Measurements from ENCODE around the gene DOLPP1. TPM values are rescaled to one million over a fixed set of nuclear protein-coding genes. Genes with fewer than 3 reads are reported as not detected.

Gene DOLPP1
- polyA plus RNA-seq, 1 of the 3 experiments (the other 2 are of a cell fraction): 19.9 TPM

- WGBS (ENCODE audit: low lambda C conversion rate): 87% methylated on average over 4 of the region's 8 CpGs
- no peak for TF ChIP-seq ELF1 (IDR thresholded peaks at IDR 0.05)
- TF ChIP-seq ZBTB33 (IDR thresholded peaks at IDR 0.05; ENCODE audit: borderline replicate concordance, low read depth): no peak
- no peak for TF ChIP-seq FOSL2 (IDR thresholded peaks at IDR 0.05; ENCODE audit: borderline replicate concordance, low read depth)
- TF ChIP-seq REST (IDR thresholded peaks at IDR 0.05; ENCODE audit: low read depth, low read length): no peak
- no peak for TF ChIP-seq MXI1 (IDR thresholded peaks at IDR 0.05; ENCODE audit: low read depth, low read length)
- no peak for TF ChIP-seq RAD21 (IDR thresholded peaks at IDR 0.05; ENCODE audit: low read length)
- TF ChIP-seq GABPA (IDR thresholded peaks at IDR 0.05; ENCODE audit: low read depth): no peak
- no peak for TF ChIP-seq YY1 (IDR thresholded peaks at IDR 0.05; ENCODE audit: low read depth)
- TF ChIP-seq FOXM1 (IDR thresholded peaks at IDR 0.05; ENCODE audit: low read depth): no peak
- no peak for TF ChIP-seq TEAD4 (IDR thresholded peaks at IDR 0.05; ENCODE audit: borderline replicate concordance, insufficient read depth)
- Histone ChIP-seq H3K27me3 (ENCODE audit: insufficient read depth) (no peaks in the 10 kb centered on the region), H3K4me3 (ENCODE audit: low read depth in 2 of 2, low read length in 1 of 2) (no peak overlapping the region), H3K9ac (no peak overlapping the region), H3K27ac (ENCODE audit: low read depth in 2 of 2, low read length in 1 of 2) (no peak overlapping the region), H3F3A (replicated peaks; ENCODE audit: insufficient read depth) (no peaks in the 10 kb centered on the region), H3K36me3 (replicated peaks in 1 of 2; ENCODE audit: control insufficient read depth in 1 of 2, insufficient read depth in 2 of 2, low read length in 1 of 2) (peaks cover 0 to 11% of the 10 kb centered on the region in 2 experiments), H3K79me2 (ENCODE audit: insufficient read depth) (peaks cover 37% of the 10 kb centered on the region), H3K9me2 (no peaks in the 10 kb centered on the region), H3K4me2 (peak overlapping the region; percentile 93; the same call in 1 of the 2 replicates), H3K4me1 (ENCODE audit: control insufficient read depth in 1 of 2, insufficient read depth in 2 of 2, low read depth in 1 of 2, low read length in 1 of 2) (peaks cover 7 to 36% of the 10 kb centered on the region in 2 experiments; a peak in 3 of 4 replicates), H2AFZ (ENCODE audit: low read depth) (no peak overlapping the region), H4K20me1 (ENCODE audit: insufficient read depth) (peaks cover 4% of the 10 kb centered on the region; the same call in 1 of the 2 replicates), H3K9me3 (no peaks in the 10 kb centered on the region)
- ChIA-PET POLR2A (interaction anchor here (0.5 kb wide), 1 partner anchor 89 kb away, joined by 3 read pairs; no protein-coding TSS in a partner anchor), CTCF (interaction anchor here (0.8 to 1.3 kb wide), 2 partner anchors 9 to 10 kb away, joined by 3 to 4 read pairs; partner anchors contain the start of gene SH3GLB2)
- DNase-seq: no peak
Measured at GRCh38 chr9:129038109-129038852, 42.6 kb upstream of the DOLPP1 start.

All from SK-N-SH (cell line).